H54 (cell line): ENCODE data around the gene MINPP1.
"Not testable (repeated sequence)": the region's sequence is repeated elsewhere in the genome, so short reads cannot be mapped to it uniquely, and the experiment has no call there.

Experiments used
- DNase-seq: peaks from one replicate; pipeline ENCODE4 v3.0.0; 2011; ENCODE audit warnings: low spot score, mixed read lengths; ENCODE audit not compliant: insufficient read length
- FAIRE-seq: peaks from 3 replicates; lab custom pipeline; 2011; peaks lifted over from hg19 to GRCh38; lab: Jason Lieb, UNC
- POLR2A ChIP-seq: IDR thresholded peaks from 2 replicates; pipeline ENCODE4 v1.6.1; 2011; ENCODE audit warnings: low read depth, mild to moderate bottlenecking, low read length

The MINPP1 gene

GRCh38 chr10:87560495-87561129 is 55.9 kb downstream of the MINPP1 start:
- FAIRE-seq (peak; percentile 55), DNase-seq (no peak)
- TF ChIP-seq POLR2A: no peak

GRCh38 chr10:87562750-87563149 is 58.1 kb downstream of the MINPP1 start:
- DNase-seq: no peak
- FAIRE-seq: no peak
- TF ChIP-seq POLR2A: no peak

GRCh38 chr10:87565010-87565409 is 60.3 kb downstream of the MINPP1 start:
- DNase-seq (no peak), FAIRE-seq (no peak)
- TF ChIP-seq POLR2A: no peak

- no peak for TF ChIP-seq POLR2A
- FAIRE-seq: no peak
- DNase-seq: no peak
These were observed 71.2 kb downstream of the MINPP1 start for GRCh38 chr10:87575851-87576250.

- FAIRE-seq (no peak), DNase-seq (no peak)
- no peak for TF ChIP-seq POLR2A
These were observed 73.6 kb downstream of the MINPP1 start for GRCh38 chr10:87578160-87578841.

GRCh38 chr10:87578842-87579401 is 74.2 kb downstream of the MINPP1 start:
- FAIRE-seq (no peak), DNase-seq (no peak)
- TF ChIP-seq POLR2A: no peak

- FAIRE-seq: no peak
- no peak for DNase-seq
These were observed 74.9 kb downstream of the MINPP1 start for GRCh38 chr10:87579563-87579962.

GRCh38 chr10:87580016-87580415 is 75.3 kb downstream of the MINPP1 start:
- DNase-seq: no peak
- no peak for FAIRE-seq
- no peak for TF ChIP-seq POLR2A

More at GRCh38 chr10:87579563-87579962, 74.9 kb downstream of the MINPP1 start:
- TF ChIP-seq POLR2A: no peak

- FAIRE-seq (peak; percentile 96), DNase-seq (no peak)
- TF ChIP-seq POLR2A: no peak
These were observed 81.1 kb downstream of the MINPP1 start for GRCh38 chr10:87585565-87586514.

GRCh38 chr10:87589645-87590051 is 85.0 kb downstream of the MINPP1 start:
- DNase-seq (no peak), FAIRE-seq (no peak)
- no peak for TF ChIP-seq POLR2A

GRCh38 chr10:87590705-87591588 is 86.3 kb downstream of the MINPP1 start:
- FAIRE-seq (no peak), DNase-seq (no peak)
- TF ChIP-seq POLR2A: no peak

GRCh38 chr10:87591589-87591886 is 86.8 kb downstream of the MINPP1 start:
- FAIRE-seq: no peak
- no peak for TF ChIP-seq POLR2A

GRCh38 chr10:87592920-87593319 is 88.2 kb downstream of the MINPP1 start:
- DNase-seq, FAIRE-seq: not testable (repeated sequence)

More at GRCh38 chr10:87591589-87591886, 86.8 kb downstream of the MINPP1 start:
- no peak for DNase-seq
